ENCODE results near the gene DBH.

DNA sequence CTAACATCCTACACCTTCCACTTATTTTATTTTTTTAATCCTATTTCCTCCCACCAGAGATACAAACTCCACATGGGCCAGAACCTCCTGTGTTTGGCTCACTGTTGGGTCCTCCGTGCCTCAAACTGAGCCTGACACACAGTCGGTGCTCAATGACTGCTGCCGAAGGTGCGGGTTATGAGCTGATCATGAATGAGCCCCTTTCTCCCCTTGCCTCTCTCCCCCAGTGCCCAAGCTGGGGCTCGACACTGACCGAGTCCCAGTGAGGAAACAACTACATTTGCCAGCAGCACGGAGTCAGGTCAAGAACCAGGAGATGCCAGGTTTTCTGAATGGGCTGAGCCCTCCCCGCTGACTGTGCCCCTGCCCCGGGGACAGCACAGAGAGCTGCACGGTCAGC is 57.0 kb downstream of the DBH start:
- TF ChIP-seq, protein P1, sequence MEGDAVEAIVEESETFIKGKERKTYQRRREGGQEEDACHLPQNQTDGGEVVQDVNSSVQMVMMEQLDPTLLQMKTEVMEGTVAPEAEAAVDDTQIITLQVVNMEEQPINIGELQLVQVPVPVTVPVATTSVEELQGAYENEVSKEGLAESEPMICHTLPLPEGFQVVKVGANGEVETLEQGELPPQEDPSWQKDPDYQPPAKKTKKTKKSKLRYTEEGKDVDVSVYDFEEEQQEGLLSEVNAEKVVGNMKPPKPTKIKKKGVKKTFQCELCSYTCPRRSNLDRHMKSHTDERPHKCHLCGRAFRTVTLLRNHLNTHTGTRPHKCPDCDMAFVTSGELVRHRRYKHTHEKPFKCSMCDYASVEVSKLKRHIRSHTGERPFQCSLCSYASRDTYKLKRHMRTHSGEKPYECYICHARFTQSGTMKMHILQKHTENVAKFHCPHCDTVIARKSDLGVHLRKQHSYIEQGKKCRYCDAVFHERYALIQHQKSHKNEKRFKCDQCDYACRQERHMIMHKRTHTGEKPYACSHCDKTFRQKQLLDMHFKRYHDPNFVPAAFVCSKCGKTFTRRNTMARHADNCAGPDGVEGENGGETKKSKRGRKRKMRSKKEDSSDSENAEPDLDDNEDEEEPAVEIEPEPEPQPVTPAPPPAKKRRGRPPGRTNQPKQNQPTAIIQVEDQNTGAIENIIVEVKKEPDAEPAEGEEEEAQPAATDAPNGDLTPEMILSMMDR (IDR thresholded peaks at IDR 0.05) = no peak
- TF ChIP-seq POLR2A (IDR thresholded peaks at IDR 0.05) = no peak

Data from adrenal gland (tissue), 5 donors.